Dermis lymphatic vessel endothelial cell (primary cell): Measurements from ENCODE around the gene SIGLEC6. TPM values are rescaled to one million over a fixed set of nuclear protein-coding genes. Genes with fewer than 3 reads are reported as not detected.

Source experiments
- total RNA-seq: library from RNA; depleted of rRNA; stranded (reverse); fragments of >200 nt; gene quantifications from 2 replicates; pipeline ENCODE4 v1.2.1, GENCODE V29; 2014

The SIGLEC6 gene
- not detected in 2 replicates for total RNA-seq

GRCh38 chr19:51531349-51532315 is at the start of gene SIGLEC6:
Gene SIGLEC6, minus strand, starts transcription at chr19:51531670. Its CDS starts 22 bp downstream, at chr19:51531648.

GRCh38 chr19:51570962-51571575 is 39.6 kb upstream of the SIGLEC6 start, which contains the start of gene ZNF175:
Gene ZNF175, plus strand, starts transcription at chr19:51571283. Its CDS starts 2,047 bp downstream, at chr19:51573330.

GRCh38 chr19:51501594-51502263 is 29.7 kb downstream of the SIGLEC6 start, which contains the start of gene SIGLEC12:
Gene SIGLEC12, minus strand, starts transcription at chr19:51501800. Its CDS starts 67 bp downstream, at chr19:51501733.

GRCh38 chr19:51478381-51479234 is 52.9 kb downstream of the SIGLEC6 start, which contains the start of gene CEACAM18:
Gene CEACAM18, plus strand, starts transcription at chr19:51478539.

Other genes with a start within 250 kb of the SIGLEC6 start
- not detected in 2 replicates for gene IGLON5, start 220.0 kb downstream of the SIGLEC6 start, total RNA-seq
- gene VSIG10L, start 189.5 kb downstream of the SIGLEC6 start, total RNA-seq: 0.09 and 0.11 TPM in 2 replicates
- 82.4 and 84.5 TPM in 2 replicates for gene ETFB, start 165.3 kb downstream of the SIGLEC6 start, total RNA-seq
- gene CLDND2, start 162.7 kb downstream of the SIGLEC6 start, total RNA-seq: not detected in 2 replicates
- gene NKG7, start 159.0 kb downstream of the SIGLEC6 start, total RNA-seq: not detected in 2 replicates
- not detected in 2 replicates for gene LIM2, start 143.7 kb downstream of the SIGLEC6 start, total RNA-seq
- gene C19orf84, start 141.1 kb downstream of the SIGLEC6 start, total RNA-seq: not detected in 2 replicates
- gene SIGLEC10, start 114.0 kb downstream of the SIGLEC6 start, total RNA-seq: not detected in 2 replicates
- gene SIGLEC8, start 73.2 kb downstream of the SIGLEC6 start, total RNA-seq: not detected in 2 replicates
- gene CEACAM18, start 53.1 kb downstream of the SIGLEC6 start, total RNA-seq: not detected in 2 replicates
- not detected in 2 replicates for gene SIGLEC12, start 29.9 kb downstream of the SIGLEC6 start, total RNA-seq
- 3.5 and 4.5 TPM in 2 replicates for gene ZNF175, start 39.6 kb upstream of the SIGLEC6 start, total RNA-seq
- not detected in 2 replicates for gene SIGLEC5, start 98.7 kb upstream of the SIGLEC6 start, total RNA-seq
- gene SIGLEC14, start 115.2 kb upstream of the SIGLEC6 start, total RNA-seq: not detected in 2 replicates
- gene SPACA6, start 161.7 kb upstream of the SIGLEC6 start, total RNA-seq: 4.8 and 6.4 TPM in 2 replicates
- gene HAS1, start 192.3 kb upstream of the SIGLEC6 start, total RNA-seq: under 0.01 TPM in 1 of 2 replicates, not detected in the other
- not detected in 2 replicates for gene FPR1, start 220.2 kb upstream of the SIGLEC6 start, total RNA-seq
- not detected in 2 replicates for gene FPR2, start 229.5 kb upstream of the SIGLEC6 start, total RNA-seq